ENCODE measurements around the gene TMEM252.
A peak's percentile ranks its signal among the peaks of the same experiment; 100 is the strongest.

DNA sequence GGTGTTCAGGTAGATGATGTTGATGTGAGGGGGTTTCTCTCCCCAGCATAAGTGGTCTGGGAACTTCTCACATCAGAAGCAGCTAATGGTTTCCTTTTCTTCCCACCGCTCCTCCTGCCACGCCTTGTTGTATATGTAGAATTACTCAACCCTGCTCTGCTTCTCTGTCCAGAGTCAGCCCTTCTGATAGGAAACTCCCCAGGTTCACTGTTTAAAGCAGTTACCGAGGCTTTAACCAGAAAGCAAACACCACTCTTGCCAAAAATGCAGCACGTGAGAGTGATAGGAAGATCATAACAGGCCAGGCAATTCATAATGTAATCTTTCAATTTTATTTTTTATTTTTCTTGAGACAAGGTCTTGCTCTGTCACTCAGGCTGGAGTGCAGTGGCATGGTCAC lies 10.5 kb upstream of the TMEM252 start:
- TF ChIP-seq, protein P1, sequence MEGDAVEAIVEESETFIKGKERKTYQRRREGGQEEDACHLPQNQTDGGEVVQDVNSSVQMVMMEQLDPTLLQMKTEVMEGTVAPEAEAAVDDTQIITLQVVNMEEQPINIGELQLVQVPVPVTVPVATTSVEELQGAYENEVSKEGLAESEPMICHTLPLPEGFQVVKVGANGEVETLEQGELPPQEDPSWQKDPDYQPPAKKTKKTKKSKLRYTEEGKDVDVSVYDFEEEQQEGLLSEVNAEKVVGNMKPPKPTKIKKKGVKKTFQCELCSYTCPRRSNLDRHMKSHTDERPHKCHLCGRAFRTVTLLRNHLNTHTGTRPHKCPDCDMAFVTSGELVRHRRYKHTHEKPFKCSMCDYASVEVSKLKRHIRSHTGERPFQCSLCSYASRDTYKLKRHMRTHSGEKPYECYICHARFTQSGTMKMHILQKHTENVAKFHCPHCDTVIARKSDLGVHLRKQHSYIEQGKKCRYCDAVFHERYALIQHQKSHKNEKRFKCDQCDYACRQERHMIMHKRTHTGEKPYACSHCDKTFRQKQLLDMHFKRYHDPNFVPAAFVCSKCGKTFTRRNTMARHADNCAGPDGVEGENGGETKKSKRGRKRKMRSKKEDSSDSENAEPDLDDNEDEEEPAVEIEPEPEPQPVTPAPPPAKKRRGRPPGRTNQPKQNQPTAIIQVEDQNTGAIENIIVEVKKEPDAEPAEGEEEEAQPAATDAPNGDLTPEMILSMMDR (IDR thresholded peaks at IDR 0.05) = no peak
- TF ChIP-seq POLR2AphosphoS5 (IDR thresholded peaks at IDR 0.05) = peak in 2 of 3 donors; percentile 54 to 75
